GM18502 (cell line): ENCODE results near the gene OVCH2.
"Not testable (repeated sequence)": the region's sequence is repeated elsewhere in the genome, so short reads cannot be mapped to it uniquely, and the experiment has no call there.

Source experiments
- ATAC-seq: cut with Tn5 transposase; IDR thresholded peaks from one replicate; pipeline ENCODE4 v1.9.1; 2021; ENCODE audit warnings: mild to moderate bottlenecking; ENCODE audit not compliant: unreplicated experiment, poor library complexity

OVCH2 gene

GRCh38 chr11:7672276-7672959, 33.9 kb downstream of the OVCH2 start:
- ATAC-seq = peak; percentile 1

- peak; percentile 67 for ATAC-seq
These were observed 34.7 kb downstream of the OVCH2 start for GRCh38 chr11:7671347-7672215.

- ATAC-seq = no peak
These were observed 35.6 kb downstream of the OVCH2 start for GRCh38 chr11:7670641-7671040.

- ATAC-seq = no peak
These were observed 37.4 kb downstream of the OVCH2 start for GRCh38 chr11:7668911-7669310.

GRCh38 chr11:7668464-7668863, 37.8 kb downstream of the OVCH2 start:
- no peak for ATAC-seq

GRCh38 chr11:7667460-7667859, 38.8 kb downstream of the OVCH2 start:
- ATAC-seq = no peak

- ATAC-seq = no peak
These were observed 39.9 kb downstream of the OVCH2 start for GRCh38 chr11:7666292-7666866.

- ATAC-seq = peak; percentile 97
These were observed 40.6 kb downstream of the OVCH2 start for GRCh38 chr11:7665473-7666291.

- ATAC-seq = no peak
These were observed 41.4 kb downstream of the OVCH2 start for GRCh38 chr11:7664867-7665266.

GRCh38 chr11:7663531-7663930, 42.7 kb downstream of the OVCH2 start:
- not testable (repeated sequence) for ATAC-seq

GRCh38 chr11:7657306-7658025, 48.8 kb downstream of the OVCH2 start:
- ATAC-seq = no peak

- no peak for ATAC-seq
These were observed 49.6 kb downstream of the OVCH2 start for GRCh38 chr11:7656704-7657103.

- no peak for ATAC-seq
These were observed 50.7 kb downstream of the OVCH2 start for GRCh38 chr11:7655253-7656217.

- ATAC-seq = no peak
These were observed 52.0 kb downstream of the OVCH2 start for GRCh38 chr11:7654195-7654705.

GRCh38 chr11:7651700-7652099, 54.6 kb downstream of the OVCH2 start:
- no peak for ATAC-seq

GRCh38 chr11:7651140-7651551, 55.1 kb downstream of the OVCH2 start:
- no peak for ATAC-seq

GRCh38 chr11:7648264-7648663, 58.0 kb downstream of the OVCH2 start:
- no peak for ATAC-seq

GRCh38 chr11:7646866-7647265, 59.4 kb downstream of the OVCH2 start:
- ATAC-seq = no peak
